ENCODE measurements around the gene TBC1D12. TPM values are rescaled to one million over a fixed set of nuclear protein-coding genes. Genes with fewer than 3 reads are reported as not detected.
"Not testable (repeated sequence)": the region's sequence is repeated elsewhere in the genome, so short reads cannot be mapped to it uniquely, and the experiment has no call there.

The TBC1D12 gene
- total and polyA plus RNA-seq, 3 donors from 2014 or later = 19.4 to 23.1 (median 22.3) TPM

DNA sequence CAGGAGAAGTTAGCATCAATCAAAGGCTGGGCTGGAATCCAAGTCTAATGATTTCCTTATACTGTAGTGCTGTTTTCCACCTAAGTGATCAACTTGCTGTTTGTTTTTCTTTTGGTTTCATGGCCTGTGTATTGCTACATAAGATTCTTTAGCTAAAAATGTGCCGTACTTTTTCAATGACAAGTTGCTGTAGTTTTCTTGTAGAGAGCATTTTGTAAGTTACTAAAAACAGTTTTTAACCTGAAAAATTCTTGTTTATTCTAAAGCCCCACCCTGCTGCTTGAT, 144.5 kb downstream of the TBC1D12 start:
- TF ChIP-seq, protein P1, sequence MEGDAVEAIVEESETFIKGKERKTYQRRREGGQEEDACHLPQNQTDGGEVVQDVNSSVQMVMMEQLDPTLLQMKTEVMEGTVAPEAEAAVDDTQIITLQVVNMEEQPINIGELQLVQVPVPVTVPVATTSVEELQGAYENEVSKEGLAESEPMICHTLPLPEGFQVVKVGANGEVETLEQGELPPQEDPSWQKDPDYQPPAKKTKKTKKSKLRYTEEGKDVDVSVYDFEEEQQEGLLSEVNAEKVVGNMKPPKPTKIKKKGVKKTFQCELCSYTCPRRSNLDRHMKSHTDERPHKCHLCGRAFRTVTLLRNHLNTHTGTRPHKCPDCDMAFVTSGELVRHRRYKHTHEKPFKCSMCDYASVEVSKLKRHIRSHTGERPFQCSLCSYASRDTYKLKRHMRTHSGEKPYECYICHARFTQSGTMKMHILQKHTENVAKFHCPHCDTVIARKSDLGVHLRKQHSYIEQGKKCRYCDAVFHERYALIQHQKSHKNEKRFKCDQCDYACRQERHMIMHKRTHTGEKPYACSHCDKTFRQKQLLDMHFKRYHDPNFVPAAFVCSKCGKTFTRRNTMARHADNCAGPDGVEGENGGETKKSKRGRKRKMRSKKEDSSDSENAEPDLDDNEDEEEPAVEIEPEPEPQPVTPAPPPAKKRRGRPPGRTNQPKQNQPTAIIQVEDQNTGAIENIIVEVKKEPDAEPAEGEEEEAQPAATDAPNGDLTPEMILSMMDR (IDR thresholded peaks at IDR 0.05) = no peak
- TF ChIP-seq POLR2A (IDR thresholded peaks at IDR 0.05) = no peak
- H3K36me3 ChIP-seq (ENCODE audit: low read depth, missing control alignments) = no peaks in the 10 kb centered on the region
- H3K27ac ChIP-seq = no peak overlapping the region
- no peaks in the 10 kb centered on the region for H3K27me3 ChIP-seq
- peaks cover 5% of the 10 kb centered on the region for H3K4me1 ChIP-seq
- DNase-seq = no peak
- H3K4me3 ChIP-seq = no peak overlapping the region
- WGBS, 2 donors = 70% methylated on average over 1 of the region's 1 CpG
- H3K9me3 ChIP-seq = no peaks in the 10 kb centered on the region
- intact Hi-C loops (cut with DNase I; ENCODE audit: low total_unique reads) = no loop called here

DNA sequence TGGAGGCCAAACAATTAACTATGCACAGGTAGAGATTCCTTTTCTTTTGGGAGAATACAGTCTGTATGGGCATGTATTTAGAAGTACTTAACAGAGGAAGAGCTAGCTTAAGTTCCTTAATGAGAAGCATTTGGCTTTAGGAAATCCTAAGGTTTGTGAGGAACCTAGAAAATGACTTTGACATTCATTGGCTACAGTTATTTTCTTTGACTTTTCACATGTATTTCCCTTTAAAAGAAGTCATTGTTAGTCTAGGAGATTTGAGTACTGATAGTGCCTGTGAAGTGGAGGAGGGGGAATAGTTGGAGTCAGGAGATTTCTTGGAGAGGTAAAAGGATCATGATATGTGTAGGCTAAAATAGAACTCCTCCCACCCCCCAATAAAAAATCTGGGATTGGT, 146.9 kb downstream of the TBC1D12 start:
- intact Hi-C loops (cut with DNase I; ENCODE audit: low total_unique reads) = no loop called here
- DNase-seq = no peak
- TF ChIP-seq, protein P1 (IDR thresholded peaks at IDR 0.05) = no peak
- no peak for TF ChIP-seq POLR2A (IDR thresholded peaks at IDR 0.05)
- Histone ChIP-seq H3K36me3 (ENCODE audit: low read depth, missing control alignments) (no peaks in the 10 kb centered on the region), H3K27ac (no peak overlapping the region), H3K27me3 (no peaks in the 10 kb centered on the region), H3K9me3 (no peaks in the 10 kb centered on the region), H3K4me3 (no peak overlapping the region), H3K4me1 (peaks cover 5% of the 10 kb centered on the region)

- H3K4me3 ChIP-seq; H3K9me3 ChIP-seq; DNase-seq; H3K4me1 ChIP-seq; intact Hi-C loops (cut with DNase I; ENCODE audit: low total_unique reads); H3K27me3 ChIP-seq; H3K27ac ChIP-seq; H3K36me3 ChIP-seq (ENCODE audit: low read depth, missing control alignments): not testable (repeated sequence)
- WGBS, 2 donors = 94% methylated on average over 13 of the region's 13 CpGs
Measured at GRCh38 chr10:94567714-94568307, 165.5 kb downstream of the TBC1D12 start.

DNA sequence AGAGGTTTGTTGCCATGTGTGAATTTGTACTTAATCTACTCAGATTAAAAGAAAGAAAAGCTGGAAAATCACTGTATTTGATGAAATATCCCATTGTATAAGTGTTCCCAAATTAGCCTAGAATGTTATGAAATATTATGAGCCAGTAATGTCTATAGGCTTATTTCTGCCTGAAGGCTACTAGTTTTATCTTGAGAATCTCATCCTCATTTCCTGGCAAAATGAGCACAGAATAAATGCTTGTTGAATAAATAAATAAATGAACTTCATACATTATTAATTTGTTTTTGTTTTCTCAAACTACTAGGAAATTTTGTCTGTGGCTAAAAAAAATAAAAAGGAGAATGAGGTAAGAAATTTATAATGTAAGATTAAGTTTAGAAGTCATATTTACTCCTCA, 168.7 kb downstream of the TBC1D12 start:
- Histone ChIP-seq H3K4me1 (no peaks in the 10 kb centered on the region), H3K4me3 (no peak overlapping the region), H3K27me3 (no peaks in the 10 kb centered on the region), H3K36me3 (ENCODE audit: low read depth, missing control alignments) (no peaks in the 10 kb centered on the region), H3K27ac (no peak overlapping the region), H3K9me3 (no peaks in the 10 kb centered on the region)
- TF ChIP-seq, protein P1 (IDR thresholded peaks at IDR 0.05) = no peak
- TF ChIP-seq POLR2A (IDR thresholded peaks at IDR 0.05) = no peak
- DNase-seq = no peak
- intact Hi-C loops (cut with DNase I; ENCODE audit: low total_unique reads) = no loop called here

DNA sequence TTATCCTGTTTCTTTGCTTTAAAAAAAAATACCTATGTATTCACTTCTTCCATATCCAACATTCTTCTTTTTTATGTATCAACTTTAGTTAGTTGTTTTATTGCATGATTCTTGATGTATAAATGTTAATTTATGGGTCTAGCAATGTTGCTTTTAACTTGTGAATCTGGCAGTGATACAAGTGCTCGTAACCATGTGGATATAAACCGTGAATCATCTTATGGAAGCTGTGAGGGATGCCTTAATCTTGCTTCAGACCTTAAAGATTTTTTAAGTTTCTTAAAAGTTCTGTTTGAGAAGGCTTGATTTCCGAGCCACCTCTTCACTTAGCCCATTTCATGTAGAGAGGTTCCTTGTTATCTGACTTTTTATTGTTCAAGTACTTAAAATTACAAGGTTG, 169.2 kb downstream of the TBC1D12 start:
- TF ChIP-seq POLR2A (IDR thresholded peaks at IDR 0.05) = no peak
- TF ChIP-seq, protein P1 (IDR thresholded peaks at IDR 0.05) = no peak
- no peak overlapping the region for H3K27ac ChIP-seq
- no peaks in the 10 kb centered on the region for H3K4me1 ChIP-seq
- 88 to 92% methylated on average over 3 of the region's 3 CpGs for WGBS, 2 donors
- no peaks in the 10 kb centered on the region for H3K9me3 ChIP-seq
- no peaks in the 10 kb centered on the region for H3K36me3 ChIP-seq (ENCODE audit: low read depth, missing control alignments)
- intact Hi-C loops (cut with DNase I; ENCODE audit: low total_unique reads) = no loop called here
- no peaks in the 10 kb centered on the region for H3K27me3 ChIP-seq
- DNase-seq = no peak
- no peak overlapping the region for H3K4me3 ChIP-seq

Data from testis (tissue), 3 donors.